Measurements from ENCODE around the gene DNAJC19.
A peak's percentile ranks its signal among the peaks of the same experiment; 100 is the strongest.
"Not testable (repeated sequence)": the region's sequence is repeated elsewhere in the genome, so short reads cannot be mapped to it uniquely, and the experiment has no call there.

DNAJC19 gene

GRCh38 chr3:180989291-180990163, at the start of gene DNAJC19:
DNAJC19 (minus strand) TSS chr3:180989736; CDS start chr3:180989602, 134 bp downstream.
- peak; percentile 100 for DNase-seq

DNA sequence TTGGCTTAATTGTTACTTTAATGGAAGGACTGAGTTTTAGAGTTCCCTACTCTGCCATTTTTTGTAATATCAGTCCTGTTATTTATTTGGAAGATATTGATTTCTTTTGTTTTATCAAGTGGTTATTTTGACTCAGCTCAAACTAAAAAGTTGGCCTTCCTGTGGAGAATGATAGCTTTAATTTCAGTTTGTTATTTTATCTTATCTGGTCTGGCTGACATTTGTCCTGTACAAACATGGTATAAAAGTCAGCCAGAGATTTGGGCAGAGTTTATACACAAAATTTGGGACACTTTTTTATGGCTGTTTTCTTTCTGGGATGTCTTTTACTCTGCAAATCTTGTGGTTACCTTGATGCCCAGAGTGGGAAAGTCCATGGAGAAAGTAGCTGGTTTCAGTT, 41.4 kb upstream of the DNAJC19 start:
- DNase-seq = no peak

GRCh38 chr3:181025204-181025603, 35.7 kb upstream of the DNAJC19 start:
- DNase-seq = no peak

- no peak for DNase-seq
Measured at GRCh38 chr3:181017690-181018089, 28.2 kb upstream of the DNAJC19 start.

GRCh38 chr3:181009225-181009624, 19.7 kb upstream of the DNAJC19 start:
- DNase-seq = no peak

- no peak for DNase-seq
Measured at GRCh38 chr3:181008796-181009195, 19.3 kb upstream of the DNAJC19 start.

DNA sequence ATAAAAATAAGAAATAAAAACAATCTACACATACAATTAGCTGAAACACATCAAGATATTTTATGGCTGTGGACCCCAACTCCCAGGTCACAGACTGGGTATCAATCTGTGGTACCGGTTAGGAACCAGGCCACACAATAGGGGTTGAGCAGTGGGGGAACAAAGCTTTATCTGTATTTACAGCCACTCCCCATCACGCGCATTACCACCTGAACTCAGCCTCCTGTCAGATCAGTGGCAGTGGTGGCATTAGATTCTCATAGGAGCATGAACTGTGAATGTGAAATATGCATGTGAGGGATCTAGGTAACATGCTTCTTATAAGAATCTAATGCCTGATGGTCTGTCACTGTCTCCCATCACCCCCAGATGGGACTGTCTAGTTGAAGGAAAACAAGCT, 17.7 kb upstream of the DNAJC19 start:
- DNase-seq = no peak

DNA sequence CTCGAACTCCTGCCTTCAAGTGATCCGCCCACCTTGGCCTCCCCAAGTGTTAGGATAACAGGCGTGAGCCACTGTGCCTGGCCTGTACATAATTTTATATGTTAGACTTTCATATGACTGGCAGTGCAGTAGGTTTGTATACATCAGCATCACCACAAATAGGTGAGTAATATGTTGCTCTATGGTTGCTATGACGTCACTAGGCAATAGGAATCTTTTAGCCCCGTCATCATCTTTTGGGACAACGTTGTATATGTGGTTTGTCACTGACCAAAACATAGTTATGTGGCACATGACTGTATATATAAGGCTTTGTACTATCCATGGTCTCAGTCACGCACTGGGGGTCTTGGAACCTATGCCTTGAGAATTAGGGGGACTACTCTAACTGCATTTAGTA, 17.0 kb upstream of the DNAJC19 start:
- no peak for DNase-seq

GRCh38 chr3:181003469-181003868, 13.9 kb upstream of the DNAJC19 start:
- DNase-seq = not testable (repeated sequence)

GRCh38 chr3:181002331-181002730, 12.8 kb upstream of the DNAJC19 start:
- not testable (repeated sequence) for DNase-seq

GRCh38 chr3:180996415-180996932, 6.9 kb upstream of the DNAJC19 start:
- DNase-seq = no peak

DNA sequence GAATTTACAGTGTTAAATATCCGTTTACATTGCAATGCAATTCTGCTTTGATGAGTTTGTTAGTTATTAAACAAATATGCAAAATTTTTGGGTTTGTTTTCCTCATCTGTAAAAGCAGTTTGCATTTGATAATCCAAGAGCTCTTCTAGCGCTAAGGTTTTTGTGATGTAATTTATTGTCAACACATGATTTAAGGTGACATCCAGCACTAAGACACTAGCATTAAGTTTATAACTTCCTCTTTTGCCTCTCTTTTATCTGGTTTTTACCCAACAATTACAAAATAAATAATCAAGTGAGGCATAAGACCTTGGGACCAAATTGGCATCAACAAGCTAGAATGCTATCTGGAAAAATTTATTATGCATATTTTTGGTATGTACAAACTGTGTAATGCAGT, 969 bp upstream of the DNAJC19 start:
- no peak for DNase-seq

DNA sequence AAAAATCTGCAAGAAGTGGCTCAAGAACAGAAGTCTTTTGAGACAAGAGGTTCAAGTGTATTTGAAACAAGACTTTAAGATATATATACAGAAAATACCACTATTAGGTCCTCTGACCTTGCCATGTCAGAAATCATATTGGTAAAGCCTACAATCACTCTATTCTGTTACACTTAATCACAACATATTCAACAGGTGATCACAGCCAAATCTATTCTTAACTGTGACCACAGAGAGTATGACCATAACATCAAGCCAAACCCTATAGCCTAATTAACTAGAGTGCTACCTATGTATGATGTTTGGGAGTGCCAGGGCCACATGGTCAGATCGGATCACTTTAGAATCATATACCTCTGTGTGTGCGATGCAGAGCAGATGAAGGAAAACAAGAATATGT, 2.2 kb downstream of the DNAJC19 start:
- DNase-seq = no peak

GRCh38 chr3:180986366-180986765, 3.2 kb downstream of the DNAJC19 start:
- DNase-seq = not testable (repeated sequence)

- DNase-seq = no peak
Measured at GRCh38 chr3:180983136-180983535, 6.4 kb downstream of the DNAJC19 start.

DNA sequence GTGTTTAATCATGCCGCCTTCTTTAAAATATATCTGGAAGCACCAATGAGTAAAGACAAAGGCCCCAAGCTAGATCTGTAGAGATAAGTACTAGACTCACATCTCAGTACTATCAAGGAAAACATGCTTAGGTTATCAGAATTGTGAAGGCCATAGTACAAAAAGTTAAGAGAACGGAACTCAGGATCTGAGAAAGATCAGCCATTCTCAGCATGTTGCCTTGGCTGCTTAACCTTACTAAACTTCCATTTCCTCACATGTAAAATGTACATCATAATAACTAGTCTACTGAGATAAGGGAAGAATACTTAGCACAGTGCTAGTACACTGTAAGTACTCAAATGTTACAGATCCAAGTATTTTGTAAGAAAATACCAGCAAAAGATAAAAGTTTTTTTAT, 7.6 kb downstream of the DNAJC19 start:
- DNase-seq = no peak

- DNase-seq = no peak
Measured at GRCh38 chr3:180980611-180981010, 8.9 kb downstream of the DNAJC19 start.

DNA sequence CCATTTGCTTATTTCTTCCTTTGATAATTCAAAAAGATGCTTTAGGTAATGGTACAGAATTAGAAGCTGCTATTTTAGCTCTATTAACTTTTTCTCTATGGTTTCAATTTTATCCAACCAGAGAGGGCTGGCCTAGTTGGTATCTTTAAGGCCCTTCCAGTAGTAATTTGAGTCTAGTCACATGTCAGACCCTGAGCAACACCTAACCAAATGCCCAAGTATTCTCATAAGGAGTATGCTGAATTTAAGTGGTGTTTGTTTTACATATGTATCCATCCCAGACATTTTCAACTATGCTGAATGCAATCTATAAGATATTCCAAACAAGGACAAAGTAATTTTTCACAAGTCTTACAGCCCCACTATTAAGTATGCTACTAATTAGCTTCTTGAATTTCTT, 9.6 kb downstream of the DNAJC19 start:
- DNase-seq = no peak

GRCh38 chr3:180977498-180977897, 12.0 kb downstream of the DNAJC19 start:
- DNase-seq = no peak

- no peak for DNase-seq
Measured at GRCh38 chr3:180974286-180974685, 15.2 kb downstream of the DNAJC19 start.

DNA sequence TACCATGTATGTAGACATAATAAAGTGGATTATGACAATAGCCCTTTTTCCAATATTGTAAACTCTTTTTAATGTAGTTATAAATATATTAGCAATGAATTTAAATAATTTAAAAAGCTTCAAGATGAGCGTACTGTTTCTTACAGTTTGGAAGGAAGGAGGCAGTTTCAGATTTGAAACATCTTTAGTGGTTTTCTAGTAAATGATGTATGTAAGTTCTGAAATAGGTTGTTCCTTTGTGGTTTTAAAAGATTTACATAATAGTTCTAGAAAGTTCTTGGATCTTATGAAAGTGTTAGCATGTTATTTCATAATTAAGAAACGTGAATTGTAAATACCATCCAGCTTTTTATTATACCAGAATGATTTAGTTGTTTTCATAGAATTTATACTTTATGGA, 16.0 kb downstream of the DNAJC19 start:
- DNase-seq = no peak

DNA sequence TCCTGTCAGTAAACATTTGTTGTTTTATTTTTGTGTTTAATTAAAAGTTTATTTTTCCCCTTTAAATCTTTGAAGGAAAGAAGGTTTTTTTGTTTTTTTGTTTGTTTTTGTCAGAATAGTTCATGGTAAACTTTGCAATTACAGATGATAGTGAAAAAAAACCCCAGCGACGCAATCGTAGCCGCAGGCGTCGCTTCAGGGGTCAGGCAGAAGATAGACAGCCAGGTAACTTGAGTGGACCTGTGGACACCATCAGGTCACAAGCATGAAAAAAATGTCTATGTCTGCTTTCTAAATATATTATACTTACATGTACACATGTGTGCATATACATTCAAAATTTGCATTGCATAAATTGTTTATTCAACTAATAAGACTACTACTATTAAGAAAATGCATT, 18.6 kb downstream of the DNAJC19 start:
- no peak for DNase-seq

DNA sequence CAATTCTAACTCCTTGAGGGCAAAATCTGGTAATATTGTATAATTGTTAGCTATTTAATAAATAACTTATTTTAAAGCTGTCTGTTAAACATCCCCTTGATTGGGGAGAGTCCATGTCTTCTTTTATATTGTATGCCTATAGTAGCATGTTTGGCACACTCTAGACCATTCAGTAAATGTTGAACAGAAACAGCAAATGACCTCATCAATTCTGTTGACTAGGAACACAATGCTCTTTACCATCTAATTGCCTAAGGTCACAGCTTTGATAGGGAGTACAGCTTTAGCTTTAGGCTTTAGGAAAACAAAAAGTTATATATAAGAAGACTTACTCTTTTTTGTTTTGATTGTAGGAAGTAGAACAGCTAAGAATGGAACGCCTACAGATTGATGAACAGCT, 27.0 kb downstream of the DNAJC19 start:
- DNase-seq = no peak

- no peak for DNase-seq
Measured at GRCh38 chr3:180961552-180961951, 28.0 kb downstream of the DNAJC19 start.

- DNase-seq = no peak
Measured at GRCh38 chr3:180961087-180961486, 28.4 kb downstream of the DNAJC19 start.
